Measurements from ENCODE around the gene CHRNE. TPM values are rescaled to one million over a fixed set of nuclear protein-coding genes. Genes with fewer than 3 reads are reported as not detected.

CHRNE gene
- total and polyA plus RNA-seq, 2 of the 13 experiments (the other 11 are each of a cell fraction or from before 2014, with no cell fraction given), result 0.53 to 0.59 TPM

GRCh38 chr17:4858068-4858881 is 44.6 kb downstream of the CHRNE start (continued):
- peak; percentile 75 for TF ChIP-seq SAP130 (CRISPR knock-in tag; IDR thresholded peaks at IDR 0.05; ENCODE audit: low read depth)
- TF ChIP-seq ZNF530 (CRISPR knock-in tag; IDR thresholded peaks at IDR 0.05; ENCODE audit: low read depth), result no peak
- peak; percentile 39; the same call in 1 of the 2 replicates for TF ChIP-seq TARDBP (CRISPR knock-in tag; IDR thresholded peaks at IDR 0.05)
- peak; percentile 55 for TF ChIP-seq KDM6A (CRISPR knock-in tag; IDR thresholded peaks at IDR 0.05; ENCODE audit: low read depth)
- TF ChIP-seq GABPA (IDR thresholded peaks at IDR 0.05; ENCODE audit: low read depth, low read length), result no peak
- peak; percentile 59 for TF ChIP-seq GABPA (CRISPR knock-in tag; IDR thresholded peaks at IDR 0.05; ENCODE audit: low read depth)
- TF ChIP-seq REXO4 (CRISPR knock-in tag; IDR thresholded peaks at IDR 0.05; ENCODE audit: borderline replicate concordance), result no peak
- no peak for TF ChIP-seq TIGD3 (CRISPR knock-in tag; IDR thresholded peaks at IDR 0.05; ENCODE audit: borderline replicate concordance)
- TF ChIP-seq ZMYM3 (CRISPR knock-in tag; IDR thresholded peaks at IDR 0.05), result no peak
- peak; percentile 43; the same call in 1 of the 2 replicates for TF ChIP-seq TCF7 (IDR thresholded peaks at IDR 0.05; ENCODE audit: low read depth)
- TF ChIP-seq ZNF710 (CRISPR knock-in tag; IDR thresholded peaks at IDR 0.05; ENCODE audit: borderline replicate concordance), result no peak
- no peak for TF ChIP-seq SKI (IDR thresholded peaks at IDR 0.05; ENCODE audit: partially characterized antibody)
- 0 out of 2 replicates have a peak, but pooled peaks have one; percentile 9 for TF ChIP-seq ZNF335 (CRISPR knock-in tag; IDR thresholded peaks at IDR 0.05)
- no peak for TF ChIP-seq GTF3A (CRISPR knock-in tag; conservative IDR thresholded peaks at IDR 0.05)
- TF ChIP-seq ARID5B (CRISPR knock-in tag; IDR thresholded peaks at IDR 0.05), result peak; percentile 83
- peak; percentile 70 for TF ChIP-seq SALL1 (CRISPR knock-in tag; IDR thresholded peaks at IDR 0.05)
- TF ChIP-seq FIP1L1 (IDR thresholded peaks at IDR 0.05; ENCODE audit: borderline replicate concordance, insufficient read depth, low read depth, low read length), result no peak
- no peak for TF ChIP-seq ZBTB43 (CRISPR knock-in tag; conservative IDR thresholded peaks at IDR 0.05)
- no peak for TF ChIP-seq ZFP82 (CRISPR knock-in tag; IDR thresholded peaks at IDR 0.05; ENCODE audit: borderline replicate concordance)
